Measurements from ENCODE around the gene TST.

GRCh38 chr22:37043828-37044538, 24.7 kb upstream of the TST start:
- TF ChIP-seq, protein P1, sequence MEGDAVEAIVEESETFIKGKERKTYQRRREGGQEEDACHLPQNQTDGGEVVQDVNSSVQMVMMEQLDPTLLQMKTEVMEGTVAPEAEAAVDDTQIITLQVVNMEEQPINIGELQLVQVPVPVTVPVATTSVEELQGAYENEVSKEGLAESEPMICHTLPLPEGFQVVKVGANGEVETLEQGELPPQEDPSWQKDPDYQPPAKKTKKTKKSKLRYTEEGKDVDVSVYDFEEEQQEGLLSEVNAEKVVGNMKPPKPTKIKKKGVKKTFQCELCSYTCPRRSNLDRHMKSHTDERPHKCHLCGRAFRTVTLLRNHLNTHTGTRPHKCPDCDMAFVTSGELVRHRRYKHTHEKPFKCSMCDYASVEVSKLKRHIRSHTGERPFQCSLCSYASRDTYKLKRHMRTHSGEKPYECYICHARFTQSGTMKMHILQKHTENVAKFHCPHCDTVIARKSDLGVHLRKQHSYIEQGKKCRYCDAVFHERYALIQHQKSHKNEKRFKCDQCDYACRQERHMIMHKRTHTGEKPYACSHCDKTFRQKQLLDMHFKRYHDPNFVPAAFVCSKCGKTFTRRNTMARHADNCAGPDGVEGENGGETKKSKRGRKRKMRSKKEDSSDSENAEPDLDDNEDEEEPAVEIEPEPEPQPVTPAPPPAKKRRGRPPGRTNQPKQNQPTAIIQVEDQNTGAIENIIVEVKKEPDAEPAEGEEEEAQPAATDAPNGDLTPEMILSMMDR (conservative IDR thresholded peaks at IDR 0.05; ENCODE audit: low read length), result peak; percentile 73
- no peak for TF ChIP-seq EZH2phosphoT487 (IDR thresholded peaks at IDR 0.05; ENCODE audit: borderline replicate concordance)
